ENCODE data around the gene ANKRD65. TPM values are rescaled to one million over a fixed set of nuclear protein-coding genes. Genes with fewer than 3 reads are reported as not detected.

ANKRD65 gene
- total RNA-seq, 1 experiment from 2014 or later: 1.4 TPM

DNA sequence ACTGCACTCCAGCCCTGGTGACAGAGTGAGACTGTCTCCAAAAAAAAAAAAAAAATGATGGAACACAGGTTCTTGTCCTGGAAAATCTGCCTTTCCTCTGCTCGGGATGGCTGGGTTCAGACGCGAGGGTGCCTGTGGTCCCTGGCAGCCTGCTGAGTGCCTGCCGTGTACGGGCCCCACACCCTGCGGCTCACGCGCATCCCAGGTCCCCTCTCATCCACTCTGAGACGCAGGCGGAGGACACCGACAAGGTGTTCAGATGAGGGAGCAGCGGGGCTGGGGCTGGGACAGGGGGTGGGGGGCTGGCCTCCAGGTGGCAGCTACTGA is 4.3 kb upstream of the ANKRD65 start:
- CTCF ChIA-PET: interaction anchor here (1.8 kb wide), 1 partner anchor 15 kb away, joined by 9 read pairs; no protein-coding TSS in a partner anchor
- H3K4me3 Mint-ChIP-seq (ENCODE audit: unreplicated experiment): no peak overlapping the region
- H3K4me1 Mint-ChIP-seq (ENCODE audit: insufficient read depth, unreplicated experiment): no peaks in the 10 kb centered on the region
- POLR2A ChIA-PET: no interaction called here
- intact Hi-C loops (cut with micrococcal nuclease): no loop called here
- no peaks in the 10 kb centered on the region for H3K9me3 Mint-ChIP-seq (ENCODE audit: unreplicated experiment)
- H3K27ac Mint-ChIP-seq (ENCODE audit: low read depth, unreplicated experiment): no peak overlapping the region
- no TSS peak for BruUV-seq (replicated peaks)
- DNase-seq (ENCODE audit: unreplicated experiment): no peak
- TF ChIP-seq CTCF (IDR thresholded peaks at IDR 0.05; ENCODE audit: unreplicated experiment): no peak
- no peaks in the 10 kb centered on the region for H3K36me3 Mint-ChIP-seq (ENCODE audit: insufficient read depth, unreplicated experiment)
- no peaks in the 10 kb centered on the region for H3K27me3 Mint-ChIP-seq (ENCODE audit: insufficient read depth, unreplicated experiment)

GRCh38 chr1:1424707-1425106 is 3.6 kb upstream of the ANKRD65 start:
- Mint-ChIP-seq H3K9me3 (ENCODE audit: unreplicated experiment) (no peaks in the 10 kb centered on the region), H3K4me1 (ENCODE audit: insufficient read depth, unreplicated experiment) (no peaks in the 10 kb centered on the region), H3K4me3 (ENCODE audit: unreplicated experiment) (no peak overlapping the region), H3K27me3 (ENCODE audit: insufficient read depth, unreplicated experiment) (no peaks in the 10 kb centered on the region), H3K27ac (ENCODE audit: low read depth, unreplicated experiment) (no peak overlapping the region), H3K36me3 (ENCODE audit: insufficient read depth, unreplicated experiment) (no peaks in the 10 kb centered on the region)
- intact Hi-C loops (cut with micrococcal nuclease): no loop called here
- no TSS peak for BruUV-seq (replicated peaks)
- DNase-seq (ENCODE audit: unreplicated experiment): no peak
- CTCF ChIA-PET: no interaction called here
- TF ChIP-seq CTCF (IDR thresholded peaks at IDR 0.05; ENCODE audit: unreplicated experiment): no peak
- POLR2A ChIA-PET: no interaction called here

DNA sequence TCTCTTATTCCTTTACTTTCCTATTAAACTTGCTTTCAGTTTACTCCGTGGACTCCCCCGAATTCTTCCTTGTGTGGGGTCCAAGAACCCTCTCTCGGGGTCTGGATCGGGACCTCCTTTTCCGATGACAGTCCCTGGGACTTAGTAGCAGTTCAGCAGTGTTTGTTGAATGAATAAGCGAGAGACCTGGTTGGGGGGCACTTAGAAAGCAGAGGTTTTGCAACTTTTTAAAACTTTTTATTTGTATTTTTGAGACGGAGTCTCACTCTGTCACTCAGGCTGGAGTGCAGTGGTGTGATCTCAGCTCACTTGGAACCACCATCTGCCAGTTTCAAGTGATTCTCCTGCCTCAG is 2.1 kb upstream of the ANKRD65 start:
- no peaks in the 10 kb centered on the region for H3K9me3 Mint-ChIP-seq (ENCODE audit: unreplicated experiment)
- POLR2A ChIA-PET: no interaction called here
- no peak for DNase-seq (ENCODE audit: unreplicated experiment)
- no TSS peak for BruUV-seq (replicated peaks)
- H3K36me3 Mint-ChIP-seq (ENCODE audit: insufficient read depth, unreplicated experiment): no peaks in the 10 kb centered on the region
- intact Hi-C loops (cut with micrococcal nuclease): no loop called here
- no peaks in the 10 kb centered on the region for H3K4me1 Mint-ChIP-seq (ENCODE audit: insufficient read depth, unreplicated experiment)
- H3K27ac Mint-ChIP-seq (ENCODE audit: low read depth, unreplicated experiment): no peak overlapping the region
- no peak for TF ChIP-seq CTCF (IDR thresholded peaks at IDR 0.05; ENCODE audit: unreplicated experiment)
- no peaks in the 10 kb centered on the region for H3K27me3 Mint-ChIP-seq (ENCODE audit: insufficient read depth, unreplicated experiment)
- no peak overlapping the region for H3K4me3 Mint-ChIP-seq (ENCODE audit: unreplicated experiment)
- CTCF ChIA-PET: no interaction called here

- Mint-ChIP-seq H3K27ac (ENCODE audit: low read depth, unreplicated experiment) (no peak overlapping the region), H3K27me3 (ENCODE audit: insufficient read depth, unreplicated experiment) (no peaks in the 10 kb centered on the region), H3K4me1 (ENCODE audit: insufficient read depth, unreplicated experiment) (no peaks in the 10 kb centered on the region), H3K36me3 (ENCODE audit: insufficient read depth, unreplicated experiment) (no peaks in the 10 kb centered on the region), H3K9me3 (ENCODE audit: unreplicated experiment) (no peaks in the 10 kb centered on the region), H3K4me3 (ENCODE audit: unreplicated experiment) (no peak overlapping the region)
- DNase-seq (ENCODE audit: unreplicated experiment): no peak
- TF ChIP-seq CTCF (IDR thresholded peaks at IDR 0.05; ENCODE audit: unreplicated experiment): no peak
- BruUV-seq (replicated peaks): no TSS peak
- intact Hi-C loops (cut with micrococcal nuclease): no loop called here
- ChIA-PET CTCF (interaction anchor here (1.0 kb wide), 1 partner anchor 18 kb away, joined by 3 read pairs; no protein-coding TSS in a partner anchor), POLR2A (no interaction called here)
Measured at GRCh38 chr1:1422465-1423244, 1.6 kb upstream of the ANKRD65 start.
